Hair follicular keratinocyte (primary cell): ENCODE measurements around the gene RPL27A. TPM values are rescaled to one million over a fixed set of nuclear protein-coding genes. Genes with fewer than 3 reads are reported as not detected.

Source experiments
- total RNA-seq: library from RNA; depleted of rRNA; stranded (reverse); fragments of >200 nt; gene quantifications from 2 replicates; pipeline ENCODE4 v1.2.3, GENCODE V29; 2015

RPL27A gene
- total RNA-seq, result 1,463 and 1,602 TPM in 2 replicates

GRCh38 chr11:8682303-8683114 is at the start of gene RPL27A, which contains the start of gene TRIM66:
TSS of gene RPL27A (plus strand) at chr11:8682792. CDS start at chr11:8682814, 22 bp downstream.
TSS of gene TRIM66 (minus strand) at chr11:8682665. CDS start at chr11:8672274, 10,391 bp downstream.

Other genes starting within 250 kb of the RPL27A start
- gene STK33, start 88.6 kb upstream of the RPL27A start, total RNA-seq, result 0.46 and 1.1 TPM in 2 replicates
- gene TRIM66, start 127 bp upstream of the RPL27A start, total RNA-seq, result 1.2 and 1.3 TPM in 2 replicates
- gene AKIP1, start 228.4 kb downstream of the RPL27A start, total RNA-seq, result 57.9 and 61.1 TPM in 2 replicates